Body of pancreas (tissue), 4 donors: ENCODE data around the gene EIF2AK2. TPM values are rescaled to one million over a fixed set of nuclear protein-coding genes. Genes with fewer than 3 reads are reported as not detected.

Experiments
- ATAC-seq: fragments of 150-250 bp; one replicate; pipeline ENCODE4 v1.9.1; 2016
- DNase-seq, 4 donors: peaks; one replicate each; pipeline ENCODE4 v3.0.0-alpha.2; 2019
- H3K27ac ChIP-seq, 4 donors: fragments of 200-600 bp; sonication (generic); 1 replicate in 3 of 4; 2 replicates in 1 of 4; pipeline versions ENCODE4 v1.5.1 to v1.6.1; 2016 to 2019; ENCODE audit warnings: mild to moderate bottlenecking in 1 of 4, mixed read lengths in 1 of 4, moderate library complexity in 1 of 4
- H3K27me3 ChIP-seq, 2 donors: fragments of 200-600 bp; sonication (generic); one replicate each; pipeline ENCODE4 v1.6.0; 2016; ENCODE audit warnings: mild to moderate bottlenecking in 1 of 2
- H3K36me3 ChIP-seq, 2 donors: fragments of 200-600 bp; sonication (generic); replicated peaks in 1 of 2; 2 replicates each; pipeline ENCODE4 v1.5.1; 2016; ENCODE audit warnings: low read depth in 2 of 2; ENCODE audit not compliant: insufficient read depth in 1 of 2
- H3K4me1 ChIP-seq: fragments of 200-600 bp; sonication (generic); one replicate; pipeline ENCODE4 v1.6.0; 2016
- H3K4me3 ChIP-seq, 2 donors: fragments of 200-600 bp; sonication (generic); 1 replicate in 1 of 2; 2 replicates in 1 of 2; pipeline ENCODE4 v1.5.1; 2016 to 2019
- H3K9me3 ChIP-seq, 3 donors: fragments of 200-600 bp; sonication (generic); 1 replicate in 2 of 3; 2 replicates in 1 of 3; pipeline ENCODE4 v1.5.1; 2016
- POLR2A ChIP-seq, 3 donors: fragments of 450-650 bp; IDR thresholded peaks; one replicate each; pipeline ENCODE4 v1.6.1; 2016; ENCODE audit warnings: antibody characterized with exemption in 3 of 3, mild to moderate bottlenecking in 2 of 3
- WGBS, 2 donors: methylation state at CpG; one replicate each; pipeline ENCODE4 v1.1.5; 2017; 5-methylcytosine and 5-hydroxymethylcytosine counted together
- intact Hi-C: fragments of 100-400 bp; cut with DNase I; formaldehyde crosslinking; loops from one replicate; pipeline ENCODE4 v1.15.1; 2023
- total RNA-seq, 2 donors: library from RNA; depleted of rRNA; stranded (reverse); fragments of >200 nt; gene quantifications; one replicate each; pipeline ENCODE4 v1.1.0, GENCODE V29; 2016
- TF ChIP-seq, protein P1 (sequence below), 7 experiments: fragments of 450-650 bp in 4 of 7; fragments of 200-600 bp in 3 of 7; sonication (generic) in 3 of 7; IDR thresholded peaks; one replicate each; pipeline ENCODE4 v1.5.1; 2016 to 2019; ENCODE audit warnings: antibody characterized with exemption in 7 of 7

Gene EIF2AK2
- total RNA-seq, 2 donors from 2014 or later = 18.9 to 39.9 TPM

DNA sequence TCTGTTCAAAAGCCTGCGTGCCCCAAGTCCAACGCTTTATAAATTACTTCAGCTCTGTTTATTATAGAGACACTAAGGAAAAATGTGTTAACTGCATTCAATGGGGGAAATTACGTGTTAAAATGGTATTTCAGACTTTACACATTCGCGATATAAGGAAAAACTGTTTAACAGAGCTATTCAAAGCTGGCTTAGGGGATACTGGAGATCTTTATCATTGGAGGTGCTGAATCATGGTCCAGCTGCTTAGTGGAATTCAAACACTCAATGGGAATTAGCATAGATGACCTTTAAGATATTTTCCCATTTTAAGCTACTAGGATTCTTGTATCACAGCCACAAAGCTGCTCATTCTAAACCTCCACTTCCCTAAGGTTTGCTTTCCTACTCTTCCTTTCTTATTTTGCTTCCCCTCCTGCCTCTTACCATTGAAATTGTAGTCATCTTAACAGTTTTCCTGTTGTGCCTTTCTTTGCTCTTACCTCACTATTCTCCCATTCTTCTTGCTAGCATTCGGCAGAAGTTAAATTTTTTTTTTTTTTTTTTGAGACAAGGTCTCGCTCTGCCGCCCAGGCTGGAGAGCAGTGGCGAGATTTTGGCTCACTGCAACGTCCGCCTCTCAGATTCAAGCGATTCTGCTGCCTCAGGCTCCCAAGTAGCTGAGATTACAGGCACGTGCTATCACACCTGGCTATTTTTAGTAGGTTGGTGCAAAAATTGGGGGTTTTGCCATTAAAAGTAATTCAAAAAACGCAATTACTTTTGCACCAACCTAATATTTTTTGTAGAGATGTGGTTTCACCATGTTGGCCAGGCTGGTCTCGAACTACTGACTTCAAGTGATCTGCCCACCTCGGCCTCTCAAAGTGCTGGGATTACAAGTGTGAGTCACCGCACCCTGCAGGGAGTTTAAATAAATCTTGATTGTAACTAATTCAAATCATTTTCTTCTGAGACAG is 25.2 kb upstream of the EIF2AK2 start:
- no peaks in the 10 kb centered on the region for H3K27me3 ChIP-seq
- no peak overlapping the region for H3K27ac ChIP-seq
- no peak for DNase-seq
- intact Hi-C loops = no loop called here
- no peak for TF ChIP-seq POLR2A (IDR thresholded peaks at IDR 0.05)
- TF ChIP-seq, protein P1, sequence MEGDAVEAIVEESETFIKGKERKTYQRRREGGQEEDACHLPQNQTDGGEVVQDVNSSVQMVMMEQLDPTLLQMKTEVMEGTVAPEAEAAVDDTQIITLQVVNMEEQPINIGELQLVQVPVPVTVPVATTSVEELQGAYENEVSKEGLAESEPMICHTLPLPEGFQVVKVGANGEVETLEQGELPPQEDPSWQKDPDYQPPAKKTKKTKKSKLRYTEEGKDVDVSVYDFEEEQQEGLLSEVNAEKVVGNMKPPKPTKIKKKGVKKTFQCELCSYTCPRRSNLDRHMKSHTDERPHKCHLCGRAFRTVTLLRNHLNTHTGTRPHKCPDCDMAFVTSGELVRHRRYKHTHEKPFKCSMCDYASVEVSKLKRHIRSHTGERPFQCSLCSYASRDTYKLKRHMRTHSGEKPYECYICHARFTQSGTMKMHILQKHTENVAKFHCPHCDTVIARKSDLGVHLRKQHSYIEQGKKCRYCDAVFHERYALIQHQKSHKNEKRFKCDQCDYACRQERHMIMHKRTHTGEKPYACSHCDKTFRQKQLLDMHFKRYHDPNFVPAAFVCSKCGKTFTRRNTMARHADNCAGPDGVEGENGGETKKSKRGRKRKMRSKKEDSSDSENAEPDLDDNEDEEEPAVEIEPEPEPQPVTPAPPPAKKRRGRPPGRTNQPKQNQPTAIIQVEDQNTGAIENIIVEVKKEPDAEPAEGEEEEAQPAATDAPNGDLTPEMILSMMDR (IDR thresholded peaks at IDR 0.05) = no peak
- no peaks in the 10 kb centered on the region for H3K36me3 ChIP-seq
- 72 to 74% methylated on average over 17 of the region's 17 CpGs for WGBS, 2 donors
- no peak overlapping the region for H3K4me3 ChIP-seq
- no peak for ATAC-seq
- H3K4me1 ChIP-seq = no peaks in the 10 kb centered on the region
- no peaks in the 10 kb centered on the region for H3K9me3 ChIP-seq

DNA sequence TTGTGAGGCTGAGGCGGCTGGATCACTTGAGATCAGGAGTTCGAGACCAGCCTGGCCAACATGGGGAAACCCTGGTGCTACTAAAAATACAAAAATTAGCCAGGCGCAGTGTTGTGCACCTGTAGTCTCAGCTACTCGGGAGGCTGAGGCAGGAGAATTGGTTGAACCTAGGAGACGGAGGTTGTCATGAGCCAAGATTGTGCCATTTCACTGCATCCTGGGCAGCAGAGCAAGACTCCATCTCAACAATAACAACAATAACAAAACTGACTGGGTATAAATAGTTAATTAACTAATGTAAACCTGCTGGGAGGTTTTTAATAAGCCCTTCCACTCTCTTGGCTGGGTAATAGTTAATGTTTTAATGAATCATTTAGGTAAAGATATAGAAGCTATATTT is 23.9 kb upstream of the EIF2AK2 start:
- no peak overlapping the region for H3K27ac ChIP-seq
- H3K9me3 ChIP-seq = no peaks in the 10 kb centered on the region
- intact Hi-C loops = no loop called here
- no peaks in the 10 kb centered on the region for H3K27me3 ChIP-seq
- H3K4me3 ChIP-seq = no peak overlapping the region
- TF ChIP-seq, protein P1 (IDR thresholded peaks at IDR 0.05) = no peak
- TF ChIP-seq POLR2A (IDR thresholded peaks at IDR 0.05) = no peak
- no peaks in the 10 kb centered on the region for H3K4me1 ChIP-seq
- H3K36me3 ChIP-seq = no peaks in the 10 kb centered on the region
- ATAC-seq = no peak
- WGBS, 2 donors = 81 to 82% methylated on average over 5 of the region's 5 CpGs
- DNase-seq = no peak

DNA sequence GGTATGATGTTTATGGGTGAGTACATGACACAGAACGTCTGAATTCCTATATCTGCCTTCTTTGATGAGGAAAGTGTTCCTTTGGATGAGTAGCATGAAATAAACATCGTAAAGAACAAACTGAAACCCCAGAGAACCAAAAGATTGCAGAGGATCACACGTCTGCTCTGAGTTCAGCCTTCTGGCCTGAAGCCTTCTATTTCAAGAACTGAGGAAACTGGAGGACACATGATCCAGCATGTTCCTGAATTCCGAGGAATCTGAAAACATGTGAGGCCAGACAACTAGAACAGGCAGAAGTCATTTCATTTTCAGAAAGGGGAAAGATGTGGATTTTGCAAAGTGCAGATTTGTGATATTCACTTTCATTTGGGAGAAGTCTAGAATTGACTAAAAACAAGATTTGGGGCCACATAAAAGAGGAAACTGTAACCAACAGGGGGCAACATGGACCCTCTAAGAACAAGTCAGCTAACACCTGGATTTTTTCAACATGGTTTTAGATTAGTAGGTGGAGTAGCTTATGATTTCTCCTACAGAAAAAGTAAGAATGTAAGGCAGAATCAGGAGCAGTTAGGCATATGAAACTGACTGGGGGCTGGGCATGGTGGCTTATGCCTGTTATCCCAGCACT is 23.3 kb upstream of the EIF2AK2 start:
- Histone ChIP-seq H3K4me1 (no peaks in the 10 kb centered on the region), H3K36me3 (no peaks in the 10 kb centered on the region), H3K4me3 (no peak overlapping the region), H3K9me3 (no peaks in the 10 kb centered on the region), H3K27me3 (no peaks in the 10 kb centered on the region), H3K27ac (no peak overlapping the region)
- TF ChIP-seq, protein P1 (IDR thresholded peaks at IDR 0.05) = no peak
- TF ChIP-seq POLR2A (IDR thresholded peaks at IDR 0.05) = no peak
- 51 to 54% methylated on average over 4 of the region's 4 CpGs for WGBS, 2 donors
- no peak for ATAC-seq
- intact Hi-C loops = no loop called here
- DNase-seq = no peak

DNA sequence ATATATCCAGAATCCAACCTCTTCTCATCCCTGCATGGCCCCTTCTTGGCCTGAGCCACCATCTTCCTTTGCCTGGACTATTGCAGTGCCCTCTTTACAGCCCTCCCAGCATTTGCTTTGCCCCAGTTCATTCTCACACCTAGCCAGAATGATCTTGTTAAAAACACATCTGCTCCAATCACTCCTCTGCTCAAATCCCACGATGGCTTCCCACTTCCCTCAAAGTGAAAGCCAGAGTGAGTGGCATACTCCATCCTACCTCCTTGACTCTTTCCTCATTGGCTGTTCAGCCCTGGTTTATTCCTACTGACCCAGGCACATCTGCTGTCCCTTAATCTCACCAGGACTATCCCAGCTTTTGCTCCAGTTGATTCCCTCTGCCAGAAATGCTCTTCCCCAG is 17.0 kb upstream of the EIF2AK2 start:
- DNase-seq = no peak
- no peak for ATAC-seq
- no peak for TF ChIP-seq POLR2A (IDR thresholded peaks at IDR 0.05)
- TF ChIP-seq, protein P1 (IDR thresholded peaks at IDR 0.05) = no peak
- intact Hi-C loops = no loop called here
- no peaks in the 10 kb centered on the region for H3K4me1 ChIP-seq
- WGBS, 2 donors = 73 to 89% methylated on average over 1 of the region's 1 CpG
- H3K4me3 ChIP-seq = no peak overlapping the region
- H3K27ac ChIP-seq = no peak overlapping the region
- no peaks in the 10 kb centered on the region for H3K36me3 ChIP-seq
- no peaks in the 10 kb centered on the region for H3K9me3 ChIP-seq
- no peaks in the 10 kb centered on the region for H3K27me3 ChIP-seq
